ENCODE results near the gene ARHGEF26. TPM values are rescaled to one million over a fixed set of nuclear protein-coding genes. Genes with fewer than 3 reads are reported as not detected.

Gene ARHGEF26
- total and polyA plus RNA-seq, 2 experiments from 2014 or later, result 9.4 to 16.9 TPM

DNA sequence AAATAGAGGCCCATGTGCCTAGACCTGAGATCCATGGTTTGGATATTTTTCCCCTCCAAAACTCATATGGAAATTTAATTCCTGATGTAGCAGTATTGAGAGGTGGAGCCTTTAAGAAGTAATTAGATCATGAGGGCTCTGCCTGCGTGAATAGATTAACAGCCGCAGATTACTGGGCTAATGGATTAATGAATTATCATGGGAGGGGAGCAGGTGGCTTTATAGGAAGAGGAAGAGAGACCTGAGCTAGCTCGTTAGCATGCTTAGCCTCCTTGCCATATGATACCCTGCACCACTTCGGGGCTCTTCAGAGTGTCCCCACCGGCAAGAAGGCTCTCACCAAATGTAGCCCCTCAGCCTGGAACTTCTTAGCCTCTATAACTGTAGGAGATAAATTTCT is 15.8 kb downstream of the ARHGEF26 start:
- H3K4me1 ChIP-seq (ENCODE audit: insufficient read depth), result no peaks in the 10 kb centered on the region; the same call in none of the 2 replicates
- TF ChIP-seq NANOG (IDR thresholded peaks at IDR 0.05; ENCODE audit: borderline replicate concordance) (no peak), POLR2AphosphoS5 (IDR thresholded peaks at IDR 0.05; ENCODE audit: low read depth) (no peak), EZH2phosphoT487 (IDR thresholded peaks at IDR 0.05; ENCODE audit: unreplicated experiment) (no peak), EZH2 (IDR thresholded peaks at IDR 0.05; ENCODE audit: low read depth, unreplicated experiment) (no peak), STAT1 (IDR thresholded peaks at IDR 0.05; ENCODE audit: unreplicated experiment) (no peak)
- TF ChIP-seq, protein P1, sequence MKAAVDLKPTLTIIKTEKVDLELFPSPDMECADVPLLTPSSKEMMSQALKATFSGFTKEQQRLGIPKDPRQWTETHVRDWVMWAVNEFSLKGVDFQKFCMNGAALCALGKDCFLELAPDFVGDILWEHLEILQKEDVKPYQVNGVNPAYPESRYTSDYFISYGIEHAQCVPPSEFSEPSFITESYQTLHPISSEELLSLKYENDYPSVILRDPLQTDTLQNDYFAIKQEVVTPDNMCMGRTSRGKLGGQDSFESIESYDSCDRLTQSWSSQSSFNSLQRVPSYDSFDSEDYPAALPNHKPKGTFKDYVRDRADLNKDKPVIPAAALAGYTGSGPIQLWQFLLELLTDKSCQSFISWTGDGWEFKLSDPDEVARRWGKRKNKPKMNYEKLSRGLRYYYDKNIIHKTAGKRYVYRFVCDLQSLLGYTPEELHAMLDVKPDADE (IDR thresholded peaks at IDR 0.05), result no peak
- TF ChIP-seq, protein P2, sequence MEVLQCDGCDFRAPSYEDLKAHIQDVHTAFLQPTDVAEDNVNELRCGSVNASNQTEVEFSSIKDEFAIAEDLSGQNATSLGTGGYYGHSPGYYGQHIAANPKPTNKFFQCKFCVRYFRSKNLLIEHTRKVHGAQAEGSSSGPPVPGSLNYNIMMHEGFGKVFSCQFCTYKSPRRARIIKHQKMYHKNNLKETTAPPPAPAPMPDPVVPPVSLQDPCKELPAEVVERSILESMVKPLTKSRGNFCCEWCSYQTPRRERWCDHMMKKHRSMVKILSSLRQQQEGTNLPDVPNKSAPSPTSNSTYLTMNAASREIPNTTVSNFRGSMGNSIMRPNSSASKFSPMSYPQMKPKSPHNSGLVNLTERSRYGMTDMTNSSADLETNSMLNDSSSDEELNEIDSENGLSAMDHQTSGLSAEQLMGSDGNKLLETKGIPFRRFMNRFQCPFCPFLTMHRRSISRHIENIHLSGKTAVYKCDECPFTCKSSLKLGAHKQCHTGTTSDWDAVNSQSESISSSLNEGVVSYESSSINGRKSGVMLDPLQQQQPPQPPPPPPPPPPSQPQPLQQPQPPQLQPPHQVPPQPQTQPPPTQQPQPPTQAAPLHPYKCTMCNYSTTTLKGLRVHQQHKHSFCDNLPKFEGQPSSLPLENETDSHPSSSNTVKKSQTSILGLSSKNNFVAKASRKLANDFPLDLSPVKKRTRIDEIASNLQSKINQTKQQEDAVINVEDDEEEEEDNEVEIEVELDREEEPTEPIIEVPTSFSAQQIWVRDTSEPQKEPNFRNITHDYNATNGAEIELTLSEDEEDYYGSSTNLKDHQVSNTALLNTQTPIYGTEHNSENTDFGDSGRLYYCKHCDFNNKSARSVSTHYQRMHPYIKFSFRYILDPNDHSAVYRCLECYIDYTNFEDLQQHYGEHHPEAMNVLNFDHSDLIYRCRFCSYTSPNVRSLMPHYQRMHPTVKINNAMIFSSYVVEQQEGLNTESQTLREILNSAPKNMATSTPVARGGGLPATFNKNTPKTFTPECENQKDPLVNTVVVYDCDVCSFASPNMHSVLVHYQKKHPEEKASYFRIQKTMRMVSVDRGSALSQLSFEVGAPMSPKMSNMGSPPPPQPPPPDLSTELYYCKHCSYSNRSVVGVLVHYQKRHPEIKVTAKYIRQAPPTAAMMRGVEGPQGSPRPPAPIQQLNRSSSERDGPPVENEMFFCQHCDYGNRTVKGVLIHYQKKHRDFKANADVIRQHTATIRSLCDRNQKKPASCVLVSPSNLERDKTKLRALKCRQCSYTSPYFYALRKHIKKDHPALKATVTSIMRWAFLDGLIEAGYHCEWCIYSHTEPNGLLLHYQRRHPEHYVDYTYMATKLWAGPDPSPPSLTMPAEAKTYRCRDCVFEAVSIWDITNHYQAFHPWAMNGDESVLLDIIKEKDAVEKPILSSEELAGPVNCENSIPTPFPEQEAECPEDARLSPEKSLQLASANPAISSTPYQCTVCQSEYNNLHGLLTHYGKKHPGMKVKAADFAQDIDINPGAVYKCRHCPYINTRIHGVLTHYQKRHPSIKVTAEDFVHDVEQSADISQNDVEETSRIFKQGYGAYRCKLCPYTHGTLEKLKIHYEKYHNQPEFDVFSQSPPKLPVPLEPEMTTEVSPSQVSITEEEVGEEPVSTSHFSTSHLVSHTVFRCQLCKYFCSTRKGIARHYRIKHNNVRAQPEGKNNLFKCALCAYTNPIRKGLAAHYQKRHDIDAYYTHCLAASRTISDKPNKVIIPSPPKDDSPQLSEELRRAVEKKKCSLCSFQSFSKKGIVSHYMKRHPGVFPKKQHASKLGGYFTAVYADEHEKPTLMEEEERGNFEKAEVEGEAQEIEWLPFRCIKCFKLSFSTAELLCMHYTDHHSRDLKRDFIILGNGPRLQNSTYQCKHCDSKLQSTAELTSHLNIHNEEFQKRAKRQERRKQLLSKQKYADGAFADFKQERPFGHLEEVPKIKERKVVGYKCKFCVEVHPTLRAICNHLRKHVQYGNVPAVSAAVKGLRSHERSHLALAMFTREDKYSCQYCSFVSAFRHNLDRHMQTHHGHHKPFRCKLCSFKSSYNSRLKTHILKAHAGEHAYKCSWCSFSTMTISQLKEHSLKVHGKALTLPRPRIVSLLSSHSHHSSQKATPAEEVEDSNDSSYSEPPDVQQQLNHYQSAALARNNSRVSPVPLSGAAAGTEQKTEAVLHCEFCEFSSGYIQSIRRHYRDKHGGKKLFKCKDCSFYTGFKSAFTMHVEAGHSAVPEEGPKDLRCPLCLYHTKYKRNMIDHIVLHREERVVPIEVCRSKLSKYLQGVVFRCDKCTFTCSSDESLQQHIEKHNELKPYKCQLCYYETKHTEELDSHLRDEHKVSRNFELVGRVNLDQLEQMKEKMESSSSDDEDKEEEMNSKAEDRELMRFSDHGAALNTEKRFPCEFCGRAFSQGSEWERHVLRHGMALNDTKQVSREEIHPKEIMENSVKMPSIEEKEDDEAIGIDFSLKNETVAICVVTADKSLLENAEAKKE (CRISPR knock-in tag; IDR thresholded peaks at IDR 0.05), result no peak
- TF ChIP-seq, protein P3, sequence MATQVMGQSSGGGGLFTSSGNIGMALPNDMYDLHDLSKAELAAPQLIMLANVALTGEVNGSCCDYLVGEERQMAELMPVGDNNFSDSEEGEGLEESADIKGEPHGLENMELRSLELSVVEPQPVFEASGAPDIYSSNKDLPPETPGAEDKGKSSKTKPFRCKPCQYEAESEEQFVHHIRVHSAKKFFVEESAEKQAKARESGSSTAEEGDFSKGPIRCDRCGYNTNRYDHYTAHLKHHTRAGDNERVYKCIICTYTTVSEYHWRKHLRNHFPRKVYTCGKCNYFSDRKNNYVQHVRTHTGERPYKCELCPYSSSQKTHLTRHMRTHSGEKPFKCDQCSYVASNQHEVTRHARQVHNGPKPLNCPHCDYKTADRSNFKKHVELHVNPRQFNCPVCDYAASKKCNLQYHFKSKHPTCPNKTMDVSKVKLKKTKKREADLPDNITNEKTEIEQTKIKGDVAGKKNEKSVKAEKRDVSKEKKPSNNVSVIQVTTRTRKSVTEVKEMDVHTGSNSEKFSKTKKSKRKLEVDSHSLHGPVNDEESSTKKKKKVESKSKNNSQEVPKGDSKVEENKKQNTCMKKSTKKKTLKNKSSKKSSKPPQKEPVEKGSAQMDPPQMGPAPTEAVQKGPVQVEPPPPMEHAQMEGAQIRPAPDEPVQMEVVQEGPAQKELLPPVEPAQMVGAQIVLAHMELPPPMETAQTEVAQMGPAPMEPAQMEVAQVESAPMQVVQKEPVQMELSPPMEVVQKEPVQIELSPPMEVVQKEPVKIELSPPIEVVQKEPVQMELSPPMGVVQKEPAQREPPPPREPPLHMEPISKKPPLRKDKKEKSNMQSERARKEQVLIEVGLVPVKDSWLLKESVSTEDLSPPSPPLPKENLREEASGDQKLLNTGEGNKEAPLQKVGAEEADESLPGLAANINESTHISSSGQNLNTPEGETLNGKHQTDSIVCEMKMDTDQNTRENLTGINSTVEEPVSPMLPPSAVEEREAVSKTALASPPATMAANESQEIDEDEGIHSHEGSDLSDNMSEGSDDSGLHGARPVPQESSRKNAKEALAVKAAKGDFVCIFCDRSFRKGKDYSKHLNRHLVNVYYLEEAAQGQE (IDR thresholded peaks at IDR 0.05; ENCODE audit: unreplicated experiment), result no peak
- DNase-seq (ENCODE audit: low spot score) (no peak), ATAC-seq (no peak)
- H3K36me3 Mint-ChIP-seq (ENCODE audit: low read depth), result no peaks in the 10 kb centered on the region
- no peak overlapping the region for H3K27ac Mint-ChIP-seq
- H4K20me1 ChIP-seq (replicated peaks; ENCODE audit: insufficient read depth), result no peaks in the 10 kb centered on the region; the same call in 1 of the 2 replicates
- H3F3A ChIP-seq (replicated peaks; ENCODE audit: low read depth), result no peaks in the 10 kb centered on the region
- no peak overlapping the region for H3K4me3 ChIP-seq
- peaks cover 39% of the 10 kb centered on the region for H3K79me2 ChIP-seq (replicated peaks; ENCODE audit: insufficient read depth)
- no peak overlapping the region for H3K27ac ChIP-seq (ENCODE audit: low read depth)
- peaks cover 11% of the 10 kb centered on the region for H3K4me1 Mint-ChIP-seq
- no peak overlapping the region for H3K4me2 ChIP-seq
- no peak overlapping the region for H2AFZ ChIP-seq
- H3K36me3 ChIP-seq (ENCODE audit: insufficient read depth), result no peaks in the 10 kb centered on the region
- H3K27me3 Mint-ChIP-seq (ENCODE audit: insufficient read depth, low read depth, poor library complexity), result no peaks in the 10 kb centered on the region
- no peak overlapping the region for H3K4me3 Mint-ChIP-seq
- no peaks in the 10 kb centered on the region for H3K9me3 Mint-ChIP-seq
- H3K27me3 ChIP-seq (ENCODE audit: insufficient read depth), result no peaks in the 10 kb centered on the region
- no peaks in the 10 kb centered on the region for H3K9me2 ChIP-seq (ENCODE audit: insufficient read depth)

Data from GM23338 (cell line).